Occipital lobe (tissue), 2 donors: Measurements from ENCODE around the gene DCLK1. TPM values are rescaled to one million over a fixed set of nuclear protein-coding genes. Genes with fewer than 3 reads are reported as not detected.
"Not testable (repeated sequence)": the region's sequence is repeated elsewhere in the genome, so short reads cannot be mapped to it uniquely, and the experiment has no call there.

ENCODE experiments used
- DNase-seq: peaks from one replicate; lab custom pipeline; 2025; lab: John Stamatoyannopoulos, UW
- total RNA-seq: library from RNA; depleted of rRNA; stranded (reverse); fragments of >200 nt; gene quantifications from one replicate; pipeline ENCODE4 v1.2.3, GENCODE V29; 2014

Gene DCLK1
- total RNA-seq, 1 donor from 2014 or later, result 385 TPM

DNA sequence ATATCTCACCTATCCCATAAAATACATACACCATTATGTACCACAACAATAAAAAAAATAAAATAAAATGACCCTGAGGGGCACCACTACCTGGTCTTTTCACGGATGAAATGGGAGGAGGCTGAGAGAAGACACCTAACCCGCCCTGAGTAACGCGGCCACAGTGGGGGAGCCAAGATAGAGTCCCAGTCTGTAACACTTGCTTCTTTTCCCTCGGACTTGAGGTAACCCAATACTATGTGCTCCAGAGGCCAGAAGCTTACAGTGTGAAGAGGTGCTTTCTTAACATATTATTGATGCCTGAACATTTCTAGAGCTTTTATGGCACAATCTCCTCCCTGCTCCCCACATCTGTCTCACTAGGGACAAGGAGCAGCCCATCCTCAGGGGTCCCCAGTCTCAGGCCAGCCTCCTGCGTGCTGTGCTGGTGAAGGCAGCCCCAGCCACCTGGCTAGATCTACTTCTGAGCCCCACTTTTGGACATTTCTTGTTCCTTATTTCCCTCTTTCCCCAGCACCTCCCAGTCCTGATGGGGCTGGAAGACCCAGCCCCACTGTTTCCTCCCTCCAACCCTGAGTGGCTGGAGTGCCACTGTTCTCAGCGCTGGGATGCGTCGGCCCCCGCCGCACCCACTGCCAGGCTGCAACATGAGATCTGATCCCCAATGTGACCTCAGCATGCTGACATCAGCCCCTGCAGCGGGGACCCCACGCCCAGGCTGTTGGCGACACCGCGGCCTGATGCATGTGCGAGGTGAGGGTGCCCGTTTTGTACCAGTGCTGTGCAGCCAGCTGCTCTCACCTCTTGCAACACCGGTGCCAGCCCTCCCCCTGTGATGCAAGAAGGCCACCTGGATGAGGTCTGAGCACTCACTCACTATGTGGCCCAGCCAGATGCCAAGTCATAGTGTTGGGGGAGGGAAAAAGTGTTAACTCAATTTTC lies 143.3 kb downstream of the DCLK1 start:
- DNase-seq, result no peak

DNA sequence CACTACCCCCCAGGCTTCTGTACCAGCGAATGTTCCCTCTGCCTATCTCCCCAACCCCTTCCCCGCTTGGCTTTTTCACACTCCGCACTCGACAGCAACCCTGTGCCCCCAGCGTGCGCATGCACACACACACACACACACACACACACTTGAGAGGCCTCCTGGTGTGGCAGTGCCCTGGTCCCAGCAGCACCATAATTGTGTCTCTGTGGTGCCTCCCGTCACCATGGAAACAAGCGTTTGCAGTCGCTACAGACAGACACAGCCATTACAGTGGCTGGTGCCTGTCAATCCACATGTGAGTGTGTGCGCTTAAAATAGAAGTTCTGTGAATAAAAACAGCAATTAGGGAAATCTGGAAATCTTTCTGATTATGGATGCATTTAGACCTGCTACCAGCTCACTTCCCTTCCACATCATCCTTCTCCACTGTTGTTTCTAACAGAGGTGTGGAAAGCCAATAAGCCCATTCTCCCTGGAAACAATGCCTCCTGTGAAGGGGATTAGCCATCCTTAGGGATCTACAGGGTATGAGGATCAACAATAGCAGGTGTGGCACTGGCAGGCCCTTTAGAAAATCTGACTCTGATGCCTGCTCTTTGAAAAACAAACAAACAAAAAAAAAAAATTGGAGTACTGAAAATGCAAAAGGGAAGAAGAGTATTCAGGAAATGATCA lies 146.3 kb downstream of the DCLK1 start:
- peak; percentile 27 for DNase-seq

DNA sequence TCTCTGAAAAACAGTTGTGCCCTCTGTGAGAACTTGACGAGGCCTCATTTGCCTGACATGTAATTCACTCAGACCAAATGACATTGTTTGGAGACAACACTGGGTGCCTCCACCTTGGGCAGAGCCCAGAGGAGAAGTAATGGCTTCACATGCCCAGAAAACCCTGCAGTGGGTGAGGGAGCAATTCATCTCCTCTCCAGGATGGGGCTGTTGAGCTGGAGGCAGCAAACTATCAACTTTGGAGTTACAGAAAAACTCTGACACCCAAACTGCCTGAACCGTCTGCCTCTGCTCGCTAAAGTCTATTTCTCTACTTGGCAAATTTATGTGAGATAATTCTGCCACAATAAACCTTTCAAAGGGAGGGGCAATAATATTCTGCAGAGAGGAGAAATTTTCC lies 146.9 kb downstream of the DCLK1 start:
- no peak for DNase-seq

DNA sequence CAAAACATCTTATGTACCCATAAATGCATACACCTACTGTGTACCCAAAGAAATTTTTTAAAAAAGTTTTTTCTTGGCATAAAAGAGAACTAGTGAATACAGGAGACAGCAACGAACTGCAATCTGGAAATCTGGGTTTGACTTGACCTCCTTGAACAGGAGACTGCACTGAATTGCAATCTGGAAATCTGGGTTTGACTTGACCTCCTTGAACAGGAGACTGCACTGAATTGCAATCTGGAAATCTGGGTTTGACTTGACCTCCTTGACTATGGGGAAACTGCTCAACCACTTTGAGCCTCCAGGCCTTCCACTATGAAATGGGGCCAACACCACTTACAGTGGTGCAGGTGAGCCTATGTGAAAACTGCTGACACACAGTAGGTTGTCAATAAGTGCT lies 147.5 kb downstream of the DCLK1 start:
- not testable (repeated sequence) for DNase-seq

DNA sequence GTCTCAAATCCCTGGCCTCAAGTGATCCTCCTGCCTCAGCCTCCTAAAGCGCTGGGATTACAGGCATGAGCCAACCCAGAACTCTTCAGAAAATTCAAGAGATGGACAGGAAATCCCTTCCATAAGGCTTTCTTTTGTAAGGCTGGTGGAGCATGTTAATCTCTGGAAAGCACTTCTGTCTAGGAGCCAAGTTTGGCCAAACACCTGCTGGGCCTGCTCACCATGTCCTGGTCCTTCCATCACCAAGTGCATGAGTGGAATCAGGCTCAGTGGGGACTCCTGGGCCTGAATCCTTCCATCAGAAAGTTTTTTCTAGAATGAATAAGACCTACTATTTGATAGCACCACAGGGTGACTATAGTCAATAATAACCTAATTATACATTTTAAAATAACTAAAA lies 148.0 kb downstream of the DCLK1 start:
- no peak for DNase-seq

DNA sequence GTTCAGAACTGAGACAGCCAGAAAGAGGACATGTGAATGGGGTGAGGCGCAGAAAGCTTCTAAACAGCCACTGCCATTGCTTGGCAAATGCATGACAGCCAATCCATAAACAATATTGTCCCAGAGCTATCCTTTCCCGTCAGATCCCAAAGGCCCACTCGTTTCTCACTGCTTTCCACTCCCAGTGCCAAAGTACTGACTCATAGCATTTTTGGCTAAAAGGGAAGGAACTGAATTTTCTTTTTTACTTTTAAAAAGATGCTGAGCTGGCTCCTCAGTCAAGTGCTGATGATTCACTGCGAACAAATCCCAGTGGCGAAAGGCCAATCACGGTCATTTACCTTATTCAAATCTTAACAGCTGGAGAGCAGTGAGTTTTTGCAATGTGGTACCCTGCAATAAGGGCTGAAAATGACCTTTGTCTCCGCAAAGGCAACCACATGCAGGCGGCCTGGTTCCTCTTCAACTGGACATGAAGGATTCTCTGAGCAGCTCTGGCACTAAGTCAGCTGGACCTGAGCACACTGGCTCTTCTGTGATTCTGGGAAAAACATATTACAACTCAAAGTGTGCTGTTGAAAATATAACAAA lies 151.7 kb downstream of the DCLK1 start:
- peak; percentile 64 for DNase-seq

DNA sequence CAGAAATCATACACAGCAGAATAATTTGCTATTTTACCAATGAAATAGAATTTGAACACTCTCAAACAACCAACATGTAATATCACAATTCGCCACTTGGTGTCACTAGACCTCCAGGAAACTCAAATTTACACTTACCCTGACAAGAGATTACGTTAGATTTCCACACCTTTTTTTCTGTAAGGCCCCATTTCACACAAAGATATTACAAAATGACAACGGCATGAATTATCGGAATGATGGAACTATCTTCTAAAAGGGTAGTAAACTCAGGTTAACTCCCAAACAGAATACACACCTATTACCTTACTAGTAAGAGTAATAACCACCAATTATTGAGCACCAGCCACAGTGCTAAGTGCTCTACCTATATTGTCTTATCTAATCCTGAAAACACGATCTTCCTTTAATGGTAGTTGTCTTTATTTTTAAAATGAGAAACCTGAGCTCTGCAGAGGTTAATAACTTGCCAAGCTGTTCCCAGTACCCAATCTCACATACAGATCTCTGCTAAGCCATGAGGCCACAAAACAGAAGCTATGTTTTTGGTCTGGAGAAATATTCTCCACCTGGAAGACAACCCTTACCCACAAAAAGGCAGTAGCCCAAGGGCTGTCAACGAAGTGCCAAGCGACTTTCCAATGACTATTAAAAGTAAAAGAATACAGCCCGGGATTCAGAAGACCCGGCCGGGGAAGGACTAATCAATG lies 152.4 kb downstream of the DCLK1 start:
- DNase-seq, result no peak

DNA sequence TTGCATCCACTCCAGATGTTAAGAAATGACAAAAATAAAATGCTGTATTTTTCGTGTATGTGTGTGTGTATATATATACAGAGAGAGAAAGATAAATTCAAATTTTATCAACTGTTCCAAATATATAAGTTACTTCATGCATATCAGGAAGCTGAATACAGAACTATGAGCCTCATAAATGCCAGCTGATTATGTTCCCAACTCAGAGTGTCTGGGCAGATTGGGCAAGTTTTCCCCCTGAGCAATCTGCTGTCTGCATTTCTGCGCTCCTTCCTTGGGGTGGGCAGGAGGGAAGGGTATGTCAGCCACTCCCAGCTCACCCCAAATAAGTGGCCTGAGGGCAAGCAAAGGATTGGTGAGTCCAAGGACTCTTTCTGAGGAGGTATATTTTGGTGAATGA lies 154.1 kb downstream of the DCLK1 start:
- no peak for DNase-seq

DNA sequence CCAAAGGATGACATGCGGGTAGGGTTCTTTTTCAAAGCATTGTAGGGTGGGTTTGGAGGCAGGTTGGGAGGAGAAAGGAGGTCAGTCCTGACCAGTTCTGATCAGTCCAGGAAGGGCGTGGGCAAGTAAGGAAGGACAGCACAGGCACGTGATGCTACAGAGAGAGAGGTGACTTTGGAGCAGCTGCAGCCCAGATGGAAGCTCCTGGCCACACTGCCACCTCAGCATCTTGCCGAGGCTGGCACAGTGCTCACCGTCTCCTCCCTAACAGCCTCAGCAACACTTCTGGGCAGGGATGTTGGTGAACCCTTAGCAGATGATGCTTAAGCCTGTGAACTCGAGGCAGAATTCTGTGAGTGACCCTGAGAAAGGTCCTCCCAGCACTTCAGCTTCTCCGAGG lies 155.1 kb downstream of the DCLK1 start:
- DNase-seq, result no peak

DNA sequence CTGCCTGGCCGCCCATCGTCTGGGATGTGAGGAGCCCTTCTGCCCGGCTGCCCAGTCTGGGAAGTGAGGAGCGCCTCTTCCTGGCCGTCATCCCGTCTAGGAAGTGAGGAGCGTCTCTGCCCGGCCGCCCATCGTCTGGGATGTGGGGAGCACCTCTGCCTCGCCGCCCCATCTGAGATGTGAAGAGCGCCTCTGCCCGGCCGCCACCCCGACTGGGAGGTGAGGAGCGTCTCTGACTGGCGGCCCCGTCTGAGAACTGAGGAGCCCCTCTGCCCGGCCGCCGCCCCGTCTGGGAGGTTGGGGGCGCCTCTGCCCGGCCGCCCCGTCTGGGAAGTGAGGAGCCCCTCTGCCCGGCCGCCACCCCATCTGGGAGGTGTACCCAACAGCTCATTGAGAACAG lies 164.2 kb downstream of the DCLK1 start:
- not testable (repeated sequence) for DNase-seq

DNA sequence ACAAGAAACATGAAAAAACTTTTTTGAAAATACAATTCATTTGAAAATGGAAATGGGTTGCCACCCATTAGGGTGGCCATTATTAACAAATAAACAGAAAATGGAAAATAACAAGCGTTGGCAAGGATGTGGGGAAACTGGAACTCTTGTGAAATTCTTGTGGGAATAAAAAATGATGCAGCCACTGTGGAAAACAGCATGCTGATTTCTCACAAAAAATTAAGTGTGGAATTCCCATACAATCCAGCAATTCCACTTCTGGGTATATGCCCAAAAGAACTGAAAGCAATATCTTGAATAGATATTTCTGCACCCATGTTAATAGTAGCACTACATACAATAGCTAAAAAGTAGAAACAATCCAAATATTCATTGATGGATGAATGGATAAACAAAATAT lies 165.2 kb downstream of the DCLK1 start:
- DNase-seq, result no peak

DNA sequence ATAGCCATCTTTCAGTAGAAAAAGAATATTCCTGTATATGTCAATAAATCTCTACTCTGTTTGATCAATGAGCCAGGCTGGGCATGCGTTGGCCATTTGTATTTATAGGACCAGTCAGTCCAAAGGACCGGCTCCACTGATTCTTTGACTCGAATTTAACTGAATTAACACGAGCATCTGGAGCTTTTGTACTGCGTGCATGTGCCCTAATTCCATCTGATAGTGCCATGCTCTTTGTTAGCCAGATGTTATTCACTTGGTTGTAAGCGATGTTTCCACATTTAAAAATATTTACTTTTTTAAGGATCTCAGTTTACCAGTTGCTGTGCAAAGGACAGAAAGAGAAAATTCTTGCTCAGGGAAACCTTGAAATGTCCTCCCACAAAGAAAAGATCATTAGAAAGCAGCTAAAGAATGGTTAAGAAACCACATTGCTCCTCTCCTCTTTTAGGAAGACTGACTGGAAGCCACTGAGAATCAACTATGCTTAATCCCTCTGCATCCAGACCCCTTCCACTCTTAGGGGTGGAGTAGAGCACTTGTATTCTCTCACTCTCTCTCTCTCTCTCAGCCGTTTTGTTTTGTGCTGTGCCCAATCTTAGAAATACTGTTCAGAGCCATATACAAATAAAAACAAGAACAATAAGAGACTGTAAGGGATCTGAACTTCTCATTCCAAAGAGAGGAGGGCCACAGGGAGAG lies 165.8 kb downstream of the DCLK1 start:
- DNase-seq, result no peak

DNA sequence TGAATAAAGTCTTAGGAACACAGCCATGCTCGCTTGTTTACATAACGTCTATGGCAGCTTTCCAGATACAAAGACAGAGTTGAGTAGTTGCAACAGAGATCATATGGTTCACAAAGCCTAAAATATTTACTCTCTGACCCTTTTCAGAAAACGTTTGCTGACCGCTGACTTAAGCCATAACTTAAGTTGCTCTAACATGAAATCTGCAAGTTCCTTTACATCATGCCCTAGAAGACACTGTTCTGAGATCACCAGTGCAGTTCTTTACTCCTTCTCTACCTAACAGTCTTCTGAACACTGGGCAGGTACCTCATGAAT lies 166.4 kb downstream of the DCLK1 start:
- DNase-seq, result no peak

DNA sequence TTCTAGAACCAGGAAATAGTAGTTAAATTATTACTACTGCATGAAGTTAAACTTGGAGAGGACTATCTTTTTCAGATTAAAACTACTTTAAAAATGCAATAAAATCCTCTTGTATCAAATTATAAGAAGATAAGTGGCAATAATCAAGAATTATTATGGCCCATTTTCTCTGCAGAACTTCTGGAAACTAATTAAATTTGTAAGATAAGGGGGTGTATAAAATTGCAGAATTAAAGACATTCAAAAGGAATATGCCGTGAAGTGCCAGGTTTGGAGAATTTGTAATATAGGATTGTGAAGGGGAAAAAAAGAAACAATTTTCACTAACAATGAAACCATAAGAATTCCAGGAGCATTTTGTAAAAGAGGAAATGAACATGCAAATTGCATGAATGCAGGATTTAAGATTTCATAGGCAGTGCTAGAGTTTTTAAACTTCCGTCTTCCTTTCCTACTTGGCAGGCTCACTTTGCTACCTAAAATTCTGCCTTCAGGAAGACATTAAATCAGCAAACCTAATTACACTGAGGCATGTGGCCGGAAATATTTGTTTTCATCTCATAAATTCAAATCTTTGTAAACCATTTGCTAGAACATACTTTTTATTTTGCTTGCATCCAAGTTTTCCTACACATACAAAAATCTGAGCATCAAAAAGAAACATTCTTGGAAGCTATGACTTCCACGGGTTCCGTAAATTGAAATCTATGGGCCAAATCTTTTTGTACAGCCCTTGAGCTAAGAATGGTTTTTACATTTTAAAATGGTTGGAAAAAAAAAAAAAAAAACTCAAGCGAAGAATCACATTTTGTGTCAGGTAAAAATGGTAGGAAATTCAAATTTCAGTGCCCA lies 166.9 kb downstream of the DCLK1 start:
- no peak for DNase-seq

DNA sequence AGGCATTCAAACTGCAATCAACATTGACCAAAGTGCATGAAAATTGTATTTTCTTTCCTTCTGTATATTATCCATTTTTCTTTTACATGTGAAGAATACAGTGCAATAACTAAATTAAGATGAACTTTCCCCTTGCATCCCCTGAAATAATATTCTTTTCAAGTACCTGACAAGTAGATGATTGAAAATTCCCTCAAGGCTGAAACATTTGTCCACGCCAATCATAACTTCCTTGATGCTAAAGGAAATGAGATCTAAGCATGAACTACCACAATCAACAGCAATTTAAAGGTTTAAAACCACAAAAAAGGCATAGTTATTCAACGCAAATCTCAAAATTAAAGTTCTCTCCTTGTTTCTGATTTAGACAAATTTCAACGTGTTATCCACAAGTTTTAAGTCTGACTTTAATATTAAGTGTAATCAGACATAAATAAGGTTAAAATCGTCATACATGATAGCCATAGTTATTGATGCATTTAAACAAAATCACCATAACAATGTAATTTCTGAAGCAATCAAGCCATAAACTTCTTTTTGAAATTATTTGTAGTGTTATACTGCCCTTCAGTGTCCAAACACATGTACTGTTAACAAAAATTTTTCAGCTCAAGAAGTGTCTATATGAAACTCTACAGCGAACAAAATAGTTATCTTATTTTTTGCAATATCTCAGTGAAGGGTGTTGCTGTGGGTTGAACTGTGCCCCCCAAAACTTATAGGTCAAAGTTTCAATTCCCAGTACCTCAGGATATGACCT lies 169.5 kb downstream of the DCLK1 start:
- DNase-seq, result no peak

DNA sequence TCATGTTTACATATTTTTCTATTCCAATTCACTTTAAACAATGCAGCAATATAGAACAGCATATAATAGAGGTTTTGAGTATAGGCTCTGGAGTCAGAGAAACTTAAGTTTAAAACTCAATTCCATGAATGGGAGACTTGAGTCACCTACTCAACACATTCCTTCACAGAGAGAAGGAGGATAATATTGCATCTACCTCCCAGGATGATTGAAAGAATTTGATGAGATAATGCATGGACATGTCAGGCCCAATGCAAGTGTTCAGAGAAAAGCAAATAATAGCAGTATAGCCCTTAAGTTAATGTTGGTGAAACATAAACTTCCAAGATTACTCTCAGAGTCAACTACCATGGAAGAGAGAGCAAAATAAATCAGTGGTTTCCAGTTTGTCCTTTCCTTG lies 170.2 kb downstream of the DCLK1 start:
- DNase-seq, result no peak

DNA sequence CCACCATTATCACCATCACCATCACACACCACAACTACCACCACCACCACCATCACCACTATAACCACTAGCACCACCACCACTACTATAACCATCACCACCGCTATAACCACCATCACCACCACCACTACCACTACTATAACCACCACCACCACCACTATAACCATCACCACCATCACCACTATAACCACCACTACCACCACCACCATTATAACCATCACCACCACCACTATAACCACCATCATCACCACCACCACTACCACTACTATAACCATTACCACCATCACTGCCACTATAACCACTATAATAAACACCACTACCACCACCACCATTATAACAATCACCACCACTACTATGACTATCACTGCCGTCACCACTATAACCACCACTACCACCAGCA lies 173.2 kb downstream of the DCLK1 start:
- no peak for DNase-seq

DNA sequence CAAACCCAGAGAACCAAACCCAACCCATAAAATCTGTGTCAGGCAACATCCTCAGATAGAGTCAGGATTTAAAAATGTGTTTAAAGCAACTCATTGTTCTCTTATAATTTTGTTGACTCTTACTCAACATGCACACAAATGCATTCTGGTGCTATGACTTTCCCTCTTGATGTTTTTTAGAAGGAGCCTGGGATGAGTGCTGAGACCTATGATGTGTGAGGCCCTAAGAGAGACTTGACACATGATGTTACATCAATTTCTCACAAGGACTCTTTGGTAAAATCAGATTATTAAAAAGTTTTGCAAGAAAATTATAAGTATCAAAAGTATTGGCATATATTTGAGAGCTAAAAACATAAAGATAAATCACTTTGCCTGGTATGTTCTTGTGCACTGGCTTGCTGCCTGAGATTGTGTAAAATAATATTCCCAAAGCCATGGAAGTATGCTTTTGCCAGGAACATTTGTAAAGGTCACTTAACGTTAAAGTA lies 173.9 kb downstream of the DCLK1 start:
- DNase-seq, result no peak

DNA sequence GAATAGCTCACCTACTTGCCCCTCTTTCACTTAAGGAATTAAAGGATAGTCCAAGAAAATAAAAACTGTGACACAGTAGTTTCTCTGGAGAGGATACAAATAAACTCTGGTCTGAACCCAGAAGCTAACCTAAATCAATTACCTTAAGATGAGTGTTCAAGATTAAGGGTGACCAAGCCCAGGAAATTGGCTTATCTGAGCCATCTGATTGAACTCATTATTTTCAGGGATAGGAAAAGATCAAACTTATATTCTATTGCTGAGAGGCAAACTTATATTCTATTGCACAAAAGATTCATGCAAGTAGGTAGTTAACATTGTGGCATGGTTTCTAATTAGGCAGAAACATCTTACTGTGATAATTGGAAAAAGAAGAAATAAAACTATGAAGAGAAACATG lies 175.1 kb downstream of the DCLK1 start:
- DNase-seq, result no peak

DNA sequence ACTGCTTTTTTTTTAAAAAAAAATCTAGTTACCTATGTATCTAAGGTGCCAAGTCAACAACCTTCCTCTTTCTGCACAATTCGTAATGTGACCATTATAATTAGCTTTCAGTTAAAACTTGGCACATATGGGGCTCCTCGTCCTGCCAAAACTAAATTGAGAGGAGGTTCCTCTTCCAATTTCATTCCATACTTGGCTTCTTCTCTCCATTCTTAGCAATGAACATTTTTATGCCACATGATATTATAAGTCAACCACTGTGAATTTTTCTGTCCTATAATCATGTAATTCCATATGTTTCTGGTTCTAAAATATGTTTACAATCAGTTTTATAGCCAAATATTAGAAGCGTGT lies 177.0 kb downstream of the DCLK1 start:
- no peak for DNase-seq
